ENCODE data around the gene RRAGB. TPM values are rescaled to one million over a fixed set of nuclear protein-coding genes. Genes with fewer than 3 reads are reported as not detected.

Gene RRAGB
- total and polyA plus RNA-seq, 7 donors: 3.7 to 41.4 (median 17.4) TPM

- no peaks in the 10 kb centered on the region for H3K27me3 ChIP-seq
- no peaks in the 10 kb centered on the region for H3K36me3 ChIP-seq
- H3K9me3 ChIP-seq: no peaks in the 10 kb centered on the region
- DNase-seq: no peak
- TF ChIP-seq POLR2AphosphoS5 (IDR thresholded peaks at IDR 0.05) (no peak), EP300 (IDR thresholded peaks at IDR 0.05) (no peak), CTCF (IDR thresholded peaks at IDR 0.05) (no peak), POLR2A (IDR thresholded peaks at IDR 0.05) (no peak)
- H3K4me3 ChIP-seq: no peak overlapping the region
- no peak overlapping the region for H3K27ac ChIP-seq
- H3K4me1 ChIP-seq: no peaks in the 10 kb centered on the region
- 63 to 79% methylated on average over 1 of the region's 1 CpG for WGBS, 2 donors
- intact Hi-C loops (cut with DNase I): no loop called here
Measured at GRCh38 chrX:55794405-55794804, 76.9 kb downstream of the RRAGB start.

- no peaks in the 10 kb centered on the region for H3K4me1 ChIP-seq
- no peak overlapping the region for H3K27ac ChIP-seq
- TF ChIP-seq CTCF (IDR thresholded peaks at IDR 0.05) (no peak), EP300 (IDR thresholded peaks at IDR 0.05) (no peak), POLR2A (IDR thresholded peaks at IDR 0.05) (no peak), POLR2AphosphoS5 (IDR thresholded peaks at IDR 0.05) (no peak)
- no peak for DNase-seq
- H3K9me3 ChIP-seq: no peaks in the 10 kb centered on the region
- no peaks in the 10 kb centered on the region for H3K27me3 ChIP-seq
- no peaks in the 10 kb centered on the region for H3K36me3 ChIP-seq
- 32 to 49% methylated on average over 3 of the region's 3 CpGs for WGBS, 2 donors
- intact Hi-C loops (cut with DNase I): no loop called here
- no peak overlapping the region for H3K4me3 ChIP-seq
Measured at GRCh38 chrX:55796496-55796895, 78.9 kb downstream of the RRAGB start.

GRCh38 chrX:55801811-55802210 lies 84.3 kb downstream of the RRAGB start:
- Histone ChIP-seq H3K4me1 (no peaks in the 10 kb centered on the region), H3K27me3 (no peaks in the 10 kb centered on the region), H3K4me3 (no peak overlapping the region), H3K9me3 (no peaks in the 10 kb centered on the region), H3K27ac (no peak overlapping the region), H3K36me3 (no peaks in the 10 kb centered on the region)
- 12 to 46% methylated on average over 1 of the region's 1 CpG for WGBS, 2 donors
- no peak for DNase-seq
- intact Hi-C loops (cut with DNase I): no loop called here
- TF ChIP-seq EP300 (IDR thresholded peaks at IDR 0.05) (no peak), POLR2AphosphoS5 (IDR thresholded peaks at IDR 0.05) (no peak), CTCF (IDR thresholded peaks at IDR 0.05) (no peak), POLR2A (IDR thresholded peaks at IDR 0.05) (no peak)

Other genes starting within 250 kb of the RRAGB start
- 1 to 10 TPM; 2.1 to 3.5 (median 2.6) TPM for gene USP51, start 227.9 kb upstream of the RRAGB start, total RNA-seq
- gene USP51, start 227.9 kb upstream of the RRAGB start, polyA plus RNA-seq: under 1 TPM; 0.23 to 0.60 (median 0.47) TPM
- gene FOXR2, start 94.3 kb upstream of the RRAGB start, total RNA-seq: not detected
- gene FOXR2, start 94.3 kb upstream of the RRAGB start, polyA plus RNA-seq: not detected